ENCODE data around the gene PTPRCAP.

The PTPRCAP gene

DNA sequence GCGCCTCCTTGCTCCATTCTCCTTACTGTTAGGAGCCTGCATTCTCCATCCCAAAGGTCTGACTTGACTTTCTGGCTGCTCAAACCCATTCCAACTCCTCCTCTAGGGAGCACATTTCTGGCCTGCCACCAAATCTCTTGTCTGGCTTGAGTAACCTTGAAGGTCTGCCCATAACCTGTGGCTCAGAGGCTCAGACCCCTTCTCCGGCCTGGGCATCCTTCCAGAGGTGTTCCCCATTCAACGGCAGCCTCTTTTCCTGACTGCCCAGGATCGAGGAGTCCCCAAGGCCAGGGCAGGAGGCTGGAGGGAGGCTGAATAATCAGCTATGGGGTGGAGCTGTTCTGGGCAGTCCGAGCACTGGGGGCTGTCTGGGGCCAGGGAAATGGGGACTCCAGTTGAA lies 43.5 kb downstream of the PTPRCAP start:
- no peak for DNase-seq

DNA sequence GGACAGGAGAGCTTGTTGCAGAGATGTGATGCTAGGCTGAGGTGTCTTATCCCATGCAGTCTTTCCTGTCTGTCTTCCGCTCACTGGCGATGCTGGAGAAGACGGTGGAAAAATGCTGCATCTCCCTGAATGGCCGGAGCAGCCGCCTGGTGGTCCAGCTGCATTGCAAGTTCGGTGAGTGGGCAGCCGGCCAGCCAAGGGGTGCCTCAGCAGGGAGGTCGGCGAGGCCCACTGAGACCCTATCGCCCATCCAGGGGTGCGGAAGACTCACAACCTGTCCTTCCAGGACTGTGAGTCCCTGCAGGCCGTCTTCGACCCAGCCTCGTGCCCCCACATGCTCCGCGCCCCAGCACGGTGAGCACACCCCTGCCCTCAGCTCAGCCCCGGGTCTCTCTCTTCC lies 44.0 kb downstream of the PTPRCAP start:
- DNase-seq: no peak

DNA sequence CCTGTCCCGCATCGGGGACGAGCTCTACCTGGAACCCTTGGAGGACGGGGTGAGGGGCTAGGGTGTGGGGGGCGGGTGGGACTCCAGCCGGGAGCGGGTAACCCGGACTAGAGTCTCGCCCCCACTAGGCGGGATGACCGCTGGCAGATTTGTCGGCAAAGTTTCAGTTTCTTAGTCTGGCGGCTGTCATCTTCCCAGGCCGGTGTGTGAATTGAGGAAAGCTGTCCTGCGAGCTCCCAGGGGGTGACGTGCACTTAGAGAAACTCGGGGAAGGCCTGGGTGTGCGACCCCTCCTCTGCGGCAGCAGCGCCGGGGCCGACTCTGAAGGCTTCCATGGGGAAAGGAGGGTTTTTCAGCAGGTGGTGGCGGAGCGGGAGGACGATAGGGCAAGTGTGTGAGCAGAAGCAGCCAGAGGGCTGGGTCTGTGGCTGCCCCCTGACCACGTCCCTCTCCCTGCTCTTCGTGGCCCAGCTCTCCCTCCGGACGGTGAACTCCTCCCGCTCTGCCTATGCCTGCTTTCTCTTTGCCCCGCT lies 45.2 kb downstream of the PTPRCAP start:
- DNase-seq: no peak

DNA sequence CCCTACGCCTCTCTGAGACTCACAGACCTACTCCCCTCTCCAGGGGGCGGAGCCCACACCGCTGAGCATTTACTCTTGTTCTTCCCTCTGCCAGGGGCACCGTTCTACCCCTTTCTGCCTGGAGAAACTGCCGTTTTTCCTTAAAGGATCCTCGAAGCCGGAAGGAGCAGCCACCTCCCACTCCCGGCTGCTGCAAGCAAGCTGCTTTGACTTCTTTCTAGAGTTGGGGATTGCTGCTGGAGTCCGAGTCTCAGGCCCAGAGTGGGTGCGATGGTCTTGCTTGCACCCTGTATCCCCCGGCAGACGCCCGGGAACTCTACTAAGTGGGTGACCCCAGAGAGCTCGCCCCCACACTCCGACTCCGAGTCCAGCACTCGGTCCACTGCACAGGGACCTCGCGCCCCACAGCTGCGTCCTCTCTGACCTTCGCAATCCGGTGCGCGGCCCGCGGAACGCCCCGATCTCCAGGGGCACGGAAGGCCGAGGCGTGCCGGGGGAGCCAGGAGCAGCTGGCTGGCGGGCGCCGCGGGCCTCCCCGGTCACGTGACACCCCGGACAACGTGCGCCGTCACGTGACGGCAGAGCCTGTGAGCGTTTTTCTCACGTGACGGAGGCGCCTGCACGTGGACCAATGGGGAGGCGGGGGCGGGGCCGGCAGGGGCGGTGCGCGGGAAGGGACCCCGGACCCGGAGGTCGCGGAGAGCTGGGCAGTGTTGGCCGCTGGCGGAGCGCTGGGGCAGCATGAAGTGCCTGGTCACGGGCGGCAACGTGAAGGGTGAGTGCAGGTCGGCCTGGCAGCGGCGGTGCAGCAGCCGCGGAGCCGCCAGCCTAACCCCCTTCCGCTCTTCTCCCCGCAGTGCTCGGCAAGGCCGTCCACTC lies 45.9 kb downstream of the PTPRCAP start, which contains the start of gene RAD9A:
Gene RAD9A (plus strand): TSS at position 683 of the 879 bp plus-strand sequence. CDS start 59 bp downstream, at position 742.
- peak; percentile 29 for DNase-seq

DNA sequence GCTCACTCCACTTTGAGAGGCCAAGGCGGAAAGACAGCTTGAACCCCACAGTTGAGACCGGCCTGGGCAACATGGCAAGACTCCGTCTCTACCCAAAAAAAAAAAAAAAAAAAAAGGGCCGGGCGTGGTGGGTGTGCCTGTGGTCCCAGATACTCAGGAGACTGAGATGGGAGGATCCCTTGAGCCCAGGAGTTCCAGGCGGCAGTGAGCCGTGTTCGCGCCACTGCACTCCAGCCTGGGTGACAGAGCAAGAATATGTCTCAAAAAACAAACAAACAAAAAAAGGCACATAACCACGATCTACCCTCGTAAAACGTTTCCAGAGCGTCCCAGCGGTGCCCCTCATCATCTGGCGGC lies 46.6 kb downstream of the PTPRCAP start:
- DNase-seq: no peak

DNA sequence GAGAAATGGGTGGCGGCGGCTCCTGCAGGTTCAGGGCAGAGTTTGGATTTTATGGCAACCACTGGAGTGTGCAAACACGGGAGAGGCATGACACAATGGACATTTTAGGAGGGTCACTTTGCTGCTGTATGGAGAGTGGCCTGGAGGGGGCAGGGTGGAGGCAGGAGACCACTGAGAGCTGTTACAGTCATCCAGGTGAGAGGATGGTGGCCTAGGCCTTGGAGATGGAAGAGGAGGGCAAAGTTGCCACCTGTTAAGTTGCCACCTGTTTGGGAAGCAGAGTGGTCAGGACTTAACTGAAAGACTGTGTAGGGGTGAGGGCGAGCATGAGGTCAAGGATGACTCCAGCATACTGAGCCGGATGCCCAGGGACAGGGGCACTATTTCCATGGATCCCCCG lies 48.0 kb downstream of the PTPRCAP start:
- no peak for DNase-seq

DNA sequence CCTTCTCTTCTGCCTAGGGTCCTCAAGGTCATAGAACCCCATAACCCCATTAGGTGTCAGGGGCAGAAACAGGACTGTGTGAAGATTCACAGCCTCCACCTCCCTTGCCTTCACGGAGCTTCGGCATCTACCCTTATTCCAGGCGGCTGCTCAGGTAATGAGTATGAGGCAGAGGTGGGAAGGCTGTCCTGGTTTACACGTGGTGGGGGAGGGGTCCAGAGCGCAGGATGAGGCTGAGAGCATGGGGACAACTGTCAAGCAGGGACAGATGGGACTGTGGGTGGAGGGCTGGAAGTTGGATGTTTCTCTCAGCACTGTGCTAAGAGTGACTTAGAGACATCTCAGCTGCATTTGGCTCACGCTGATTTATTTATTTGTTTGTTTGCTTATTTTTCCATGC lies 50.0 kb downstream of the PTPRCAP start:
- no peak for DNase-seq

DNA sequence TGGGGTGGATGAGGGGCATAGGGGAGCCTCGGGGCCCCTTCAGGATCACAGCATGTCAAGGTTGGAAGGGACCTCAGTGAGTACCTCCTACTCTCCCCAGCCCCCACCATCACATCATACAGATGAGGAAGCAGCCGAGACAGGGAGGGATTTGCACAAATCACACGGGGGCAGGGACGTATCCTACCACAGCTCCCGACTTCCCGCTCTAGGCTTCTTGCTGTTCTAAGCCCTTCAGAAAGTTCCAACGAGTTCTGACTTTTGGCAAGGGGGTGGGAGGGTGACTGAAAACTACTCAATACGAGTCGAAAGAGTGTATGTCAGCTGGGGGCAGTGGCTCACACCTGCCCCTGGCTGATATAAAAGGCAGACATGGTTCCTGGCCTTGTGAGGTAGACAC lies 50.4 kb downstream of the PTPRCAP start:
- DNase-seq: no peak

All from NCI-H187 treated with DMSO at 0.1 percent for 48 hours (cell line).